NCI-H1092 (cell line): ENCODE measurements around the gene PRR7.

Source experiments
- DNase-seq: peaks from one replicate; lab custom pipeline; 2025; lab: John Stamatoyannopoulos, UW

PRR7 gene

DNA sequence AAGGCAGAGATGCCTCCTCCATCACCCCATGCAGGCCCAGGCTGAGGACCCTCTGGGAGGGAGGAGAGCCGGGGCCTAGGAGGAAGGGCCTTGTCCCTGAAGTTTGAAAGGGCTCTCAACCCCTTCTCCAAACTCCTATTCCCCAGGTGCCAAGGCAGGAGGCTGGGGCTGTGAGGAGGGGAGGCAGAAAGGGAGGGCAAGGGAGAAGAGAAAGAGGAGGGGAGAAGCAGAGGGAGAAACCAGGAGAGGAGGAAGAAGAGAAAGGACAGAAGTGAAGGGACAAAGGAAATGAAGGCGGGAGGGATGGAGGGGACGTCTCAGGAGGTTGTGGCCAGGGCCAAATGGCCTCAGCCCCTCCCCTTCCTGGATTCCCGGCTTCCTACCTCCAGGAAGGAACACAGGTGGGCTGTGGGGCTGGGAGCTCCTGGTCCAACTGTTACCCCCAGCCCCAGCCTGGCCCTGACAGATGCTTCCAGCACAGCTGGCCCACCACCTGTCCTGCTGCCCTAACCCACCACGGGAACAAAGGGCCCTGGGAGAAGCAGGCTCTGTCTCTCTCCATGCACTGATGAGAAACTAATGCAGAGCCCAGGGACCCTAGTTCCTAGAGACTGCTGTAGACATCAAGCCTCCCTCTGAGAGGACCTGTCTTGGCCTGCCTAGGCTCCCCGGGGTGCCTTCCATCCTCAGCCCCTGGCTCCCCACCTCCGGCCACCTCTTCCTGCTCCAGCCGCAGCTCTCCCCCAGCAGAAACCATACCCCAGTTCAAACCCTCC is 23.3 kb downstream of the PRR7 start:
- DNase-seq: no peak

DNA sequence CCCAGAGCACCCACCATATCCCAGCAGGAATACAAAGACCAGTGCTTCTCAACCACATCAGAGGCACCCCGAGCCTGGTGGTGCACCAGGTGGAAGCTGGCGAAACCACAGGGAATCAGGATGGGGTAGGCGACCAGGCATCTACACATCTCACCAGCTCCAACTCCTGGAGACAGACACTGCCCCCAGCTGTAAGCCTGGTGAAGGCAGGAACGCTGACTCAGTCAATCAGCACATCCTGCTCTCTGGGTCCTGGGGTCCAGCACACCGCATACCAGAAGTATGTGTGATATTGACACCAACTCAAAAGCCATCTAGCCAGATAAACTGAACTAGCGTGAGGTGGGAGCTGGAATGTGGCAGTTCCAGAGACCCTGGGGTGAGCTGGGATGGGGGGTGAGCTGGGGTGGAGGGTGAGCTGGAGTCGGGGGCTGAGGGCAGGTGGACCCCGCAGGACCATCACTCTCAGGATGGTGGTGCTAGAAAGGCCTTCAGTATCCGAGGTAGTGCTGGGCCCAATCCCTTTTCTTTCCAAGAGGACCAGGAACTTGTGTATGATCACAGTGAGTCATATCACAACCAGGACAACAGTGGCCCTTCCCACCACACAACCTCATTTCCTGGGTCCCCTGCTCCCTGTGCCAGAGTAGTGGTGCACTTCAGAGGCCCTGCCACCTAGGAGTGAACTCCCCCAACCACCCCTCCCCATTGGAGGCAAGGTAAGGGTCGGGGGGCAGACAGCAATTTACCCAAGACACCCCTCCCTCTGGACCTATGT is 24.3 kb downstream of the PRR7 start:
- no peak for DNase-seq

DNA sequence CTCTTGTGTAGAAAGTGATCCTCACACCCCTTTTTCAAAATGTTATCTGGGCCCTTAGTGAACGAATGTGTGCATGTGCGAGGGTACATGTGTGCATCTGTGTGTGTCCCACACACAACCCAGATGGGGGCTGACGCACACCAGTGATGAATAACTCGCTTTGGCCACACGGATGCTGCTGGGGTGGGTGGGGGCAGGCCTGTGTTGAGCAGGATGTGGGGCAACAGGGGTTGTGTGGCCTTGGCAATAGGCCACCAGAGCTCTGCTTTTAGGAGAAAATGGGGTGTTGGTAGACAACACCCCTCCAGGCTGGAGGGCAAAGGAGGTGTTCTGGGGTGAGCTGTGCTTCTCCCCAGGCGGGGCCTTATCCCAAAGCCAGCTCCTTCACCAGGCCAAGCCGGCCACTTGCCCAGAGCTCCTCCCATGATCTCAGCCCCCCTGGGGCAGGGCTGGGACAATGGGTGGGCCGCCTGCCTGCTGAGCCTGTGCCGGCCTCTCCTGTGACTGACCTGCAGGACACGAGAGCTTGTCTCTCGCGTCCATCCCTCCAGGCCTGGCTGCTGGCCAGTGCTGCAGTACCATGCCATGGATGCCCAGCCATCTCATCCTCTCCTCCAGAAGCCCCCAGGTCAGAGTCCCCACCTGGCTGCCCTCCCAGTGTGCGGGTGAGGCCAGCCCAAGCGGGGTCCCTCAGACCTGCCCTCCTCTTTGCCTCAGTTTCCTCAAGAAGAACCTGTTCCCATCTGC is 25.2 kb downstream of the PRR7 start:
- no peak for DNase-seq

DNA sequence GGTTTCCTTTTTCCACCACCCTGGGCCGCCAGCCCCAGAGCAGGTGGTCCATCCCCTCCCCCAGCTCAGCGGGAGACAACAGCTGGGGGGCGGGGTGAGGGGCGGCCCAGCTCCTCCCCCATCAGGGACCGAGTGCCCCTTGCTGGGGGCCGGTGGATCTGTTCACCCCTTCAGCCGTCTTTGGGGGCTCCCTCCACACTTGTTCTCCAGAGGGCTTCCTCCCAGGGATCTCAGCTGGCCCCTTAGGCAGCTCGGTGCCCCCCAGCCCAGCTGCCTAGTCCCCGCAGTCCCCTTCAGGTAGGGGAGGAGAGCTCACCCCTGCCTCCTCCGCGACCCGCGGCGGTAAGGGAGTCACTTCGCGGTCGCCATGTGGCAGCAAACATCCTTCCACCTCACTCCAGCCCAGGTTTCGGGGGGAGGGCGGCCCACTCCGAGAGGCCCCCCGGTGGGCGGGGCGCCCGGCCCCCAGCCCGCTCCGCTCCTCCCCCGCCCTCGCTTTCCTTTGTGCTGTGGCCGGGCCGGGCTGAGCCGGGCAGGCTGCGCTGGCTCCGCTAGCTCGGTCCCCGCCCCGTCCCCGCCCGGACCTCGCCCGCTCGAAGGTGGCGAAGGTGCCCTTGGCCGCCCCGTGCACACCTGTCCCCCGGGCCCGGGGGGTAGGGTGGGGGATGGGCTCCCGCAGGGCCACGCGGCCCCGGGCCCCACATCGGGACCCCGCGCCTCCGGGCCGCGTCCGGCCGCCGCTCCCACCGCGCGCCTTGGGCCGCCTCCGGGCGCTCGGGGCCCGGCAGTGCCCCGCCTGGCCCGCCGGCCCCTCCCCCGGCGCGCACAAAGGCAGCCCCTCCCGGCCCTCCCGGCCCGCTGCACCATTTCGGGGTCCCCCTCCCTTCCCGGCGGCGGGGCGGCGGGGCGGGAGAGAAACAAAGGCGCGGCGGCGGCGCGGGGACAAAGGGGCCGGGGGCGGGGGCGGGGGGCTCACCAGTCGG is 26.1 kb downstream of the PRR7 start:
- DNase-seq: no peak

DNA sequence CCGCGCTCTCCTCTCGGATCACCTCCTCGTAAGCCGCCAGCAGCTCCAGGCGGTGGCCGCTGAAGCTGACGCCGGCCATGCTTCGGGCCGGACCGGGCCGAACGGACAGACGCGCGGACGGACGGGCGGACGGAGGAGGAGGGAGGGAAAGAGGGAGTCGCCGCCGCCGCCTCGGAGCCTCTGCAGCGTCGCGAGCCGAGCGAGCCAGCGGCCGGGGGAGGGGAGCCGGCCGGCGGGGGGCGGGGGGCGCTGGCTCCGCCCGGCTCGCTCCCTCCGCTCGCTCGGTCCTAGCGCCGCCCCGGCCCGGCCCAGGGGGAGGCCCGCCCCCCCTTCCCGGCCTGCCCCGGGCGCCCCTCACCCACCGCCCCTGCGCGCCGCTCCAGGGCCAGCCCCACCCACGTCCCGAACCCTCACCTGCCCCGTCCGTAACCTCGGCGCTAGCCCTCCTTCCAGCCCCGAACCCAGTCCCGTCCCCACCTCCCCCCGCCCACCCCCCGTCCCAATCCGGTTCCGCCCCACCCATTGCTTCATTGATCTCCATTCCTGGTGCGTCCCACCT is 26.9 kb downstream of the PRR7 start, which contains the start of gene DBN1:
TSS of gene DBN1 (minus strand) at position 192 of the 559 bp plus-strand sequence. CDS start at position 79, 113 bp downstream.
- no peak for DNase-seq

DNA sequence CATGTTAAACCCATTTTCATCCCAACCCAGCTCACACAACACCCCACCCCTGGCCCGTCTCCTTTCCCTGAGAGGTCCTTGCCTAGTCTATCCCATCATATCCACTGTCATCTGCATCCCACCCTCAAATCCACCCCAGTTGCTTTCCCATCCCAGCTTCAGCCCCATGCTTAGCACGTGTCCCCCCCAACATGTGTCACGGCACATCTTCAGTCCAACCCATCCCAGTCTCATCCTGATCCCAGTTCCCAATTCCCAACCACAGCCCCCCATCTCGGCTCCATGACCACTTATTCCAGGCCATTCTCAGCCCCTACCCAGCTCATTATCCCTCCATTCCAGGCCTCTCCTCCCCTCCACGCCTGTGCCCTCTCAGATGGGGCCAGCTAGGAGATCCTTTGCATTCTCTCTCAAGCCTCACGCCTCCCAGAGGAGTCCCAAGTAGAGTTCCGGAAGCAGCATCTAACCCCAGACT is 27.4 kb downstream of the PRR7 start:
- no peak for DNase-seq

DNA sequence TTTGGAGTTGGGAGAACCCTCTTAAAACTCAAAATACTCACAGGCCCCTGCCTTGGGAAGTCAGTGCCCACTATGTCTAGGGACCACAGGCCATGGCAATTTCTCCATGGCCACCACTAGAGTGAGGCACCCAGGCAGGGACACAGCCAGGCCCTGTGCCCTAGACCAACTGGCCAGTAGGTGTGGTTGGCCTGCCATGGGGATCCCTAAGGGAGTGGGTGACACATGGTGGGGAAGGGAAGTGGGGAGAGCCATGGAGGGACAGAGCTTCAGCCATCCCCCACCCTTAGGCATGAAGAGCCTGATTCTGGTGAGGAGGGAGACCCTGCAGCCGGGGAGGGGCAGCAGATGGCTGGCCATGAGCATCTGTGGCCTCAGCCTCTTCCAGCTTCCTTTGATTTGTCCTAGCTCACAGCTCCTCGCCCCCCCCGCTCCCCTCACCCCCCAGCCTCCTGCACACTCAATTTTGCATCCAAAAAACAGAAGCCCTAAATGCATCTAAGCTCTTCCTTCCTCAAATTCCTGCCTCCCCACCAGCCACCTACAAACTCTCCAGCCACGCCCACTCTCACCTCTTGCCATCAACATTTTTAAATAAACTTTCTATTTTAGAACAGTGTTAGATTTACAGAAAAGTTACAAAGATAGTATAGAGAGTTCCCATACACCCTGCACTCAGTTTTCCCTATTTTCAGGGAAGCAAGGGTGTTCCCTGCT is 28.4 kb downstream of the PRR7 start:
- no peak for DNase-seq

DNA sequence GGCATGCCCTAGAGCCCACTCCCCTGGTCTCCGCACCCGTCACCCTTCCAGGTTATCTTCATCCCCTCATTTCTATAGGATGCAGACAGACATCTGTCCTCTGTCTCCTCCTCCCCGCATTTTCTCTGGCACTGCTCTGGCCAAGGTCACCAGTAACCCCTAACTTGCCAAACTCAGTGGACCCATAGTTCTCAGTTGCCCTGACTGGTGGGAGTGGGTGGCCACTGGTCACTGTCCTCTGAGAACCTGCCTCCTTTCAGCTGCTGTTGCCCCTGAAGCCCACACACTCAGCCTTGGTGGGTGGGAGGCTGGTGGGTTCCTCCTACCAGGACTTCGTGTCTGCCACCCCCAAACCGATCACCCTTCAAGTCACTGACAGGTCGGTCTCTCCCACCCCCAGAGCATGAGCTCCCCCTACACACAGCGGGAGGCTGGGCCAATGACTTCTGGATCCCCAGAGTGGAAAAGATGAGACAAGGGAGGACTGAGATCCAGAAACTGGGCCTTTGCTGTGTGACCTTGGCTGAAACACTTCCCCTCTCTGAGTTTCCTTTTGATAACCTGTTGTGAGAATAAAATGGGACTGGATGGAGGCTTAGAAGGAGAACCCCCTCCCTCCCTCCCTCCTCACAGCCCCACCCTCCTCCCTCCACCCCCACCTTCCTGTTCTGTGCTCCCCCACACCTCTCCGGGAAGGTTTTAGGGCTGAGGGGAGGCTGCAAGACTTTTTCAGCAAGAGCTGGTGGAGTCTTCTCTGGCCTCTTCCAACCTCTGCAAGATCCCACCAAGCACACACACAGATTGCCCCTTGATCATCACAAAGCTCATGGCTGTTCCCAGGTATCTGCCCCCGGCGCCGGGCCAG is 29.2 kb downstream of the PRR7 start:
- no peak for DNase-seq

DNA sequence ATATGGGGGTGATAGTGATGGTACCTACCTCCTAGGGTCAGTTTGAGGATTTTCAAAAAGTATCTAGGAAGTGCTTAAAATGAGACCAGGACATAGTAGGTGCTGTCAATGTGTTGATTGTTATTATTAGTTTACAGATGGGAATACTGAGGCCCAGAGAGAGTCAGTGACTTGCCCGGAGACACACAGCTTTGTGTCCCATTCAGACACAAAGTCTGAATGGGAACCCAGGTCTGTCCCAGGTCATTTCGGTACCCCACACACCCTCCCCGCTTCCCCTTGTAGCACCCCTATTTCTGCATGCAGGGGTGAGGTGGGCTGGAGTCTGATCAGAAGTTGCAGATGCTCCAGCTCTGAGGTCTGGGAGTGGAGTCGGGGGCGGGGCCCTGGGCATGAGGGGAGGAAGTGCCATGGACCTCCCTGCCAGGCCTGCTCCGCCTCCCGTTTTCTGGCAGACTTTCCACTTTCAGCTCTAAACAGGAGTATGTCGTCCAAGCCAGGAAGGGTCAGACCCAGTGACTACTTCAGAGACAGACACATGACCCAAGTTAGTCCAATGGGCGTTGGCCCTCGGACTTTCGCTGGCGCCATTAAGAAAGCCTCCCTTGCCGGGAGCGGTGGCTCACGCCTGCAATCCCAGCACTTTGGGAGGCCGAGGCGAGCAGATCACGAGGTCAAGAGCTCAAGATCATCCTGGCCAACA is 30.1 kb downstream of the PRR7 start:
- DNase-seq: no peak

DNA sequence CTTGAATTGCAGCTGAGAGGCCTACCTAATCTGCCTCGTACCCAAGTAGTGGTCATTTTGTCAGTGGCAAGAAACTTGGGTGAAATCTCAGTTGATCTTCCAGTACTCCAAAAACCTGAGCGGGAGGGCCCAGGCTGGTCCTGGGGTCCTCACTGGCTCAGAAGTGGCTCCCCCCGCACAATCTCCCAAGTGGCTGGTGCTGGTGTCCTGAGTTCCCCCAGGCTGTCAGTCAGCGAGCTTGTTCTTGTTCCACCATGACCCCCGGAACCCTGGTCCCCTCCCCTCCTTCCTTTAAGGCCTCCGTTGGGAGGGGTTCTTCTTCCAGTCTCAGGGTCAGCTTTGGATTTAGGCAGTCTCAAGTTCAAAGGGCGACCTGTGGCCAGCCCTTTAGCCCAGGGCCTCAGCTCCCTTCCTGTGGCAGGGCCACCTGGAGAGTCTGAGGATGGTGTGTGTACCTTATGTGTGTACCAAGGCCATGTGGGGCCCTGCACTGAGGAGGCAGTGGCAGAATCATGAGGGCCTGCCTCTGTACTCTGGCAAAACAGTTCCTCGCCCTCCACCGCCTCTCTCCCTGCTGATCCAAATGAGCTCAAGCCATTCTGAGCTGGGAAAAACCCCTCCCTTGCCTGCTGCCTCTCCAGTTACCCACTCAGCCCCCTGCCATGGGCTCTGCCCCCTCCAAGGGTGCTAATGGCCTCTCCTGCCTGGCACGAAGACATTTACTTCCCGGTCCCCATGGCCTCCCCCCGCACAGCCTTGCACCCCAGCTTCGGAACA is 31.3 kb downstream of the PRR7 start:
- no peak for DNase-seq

DNA sequence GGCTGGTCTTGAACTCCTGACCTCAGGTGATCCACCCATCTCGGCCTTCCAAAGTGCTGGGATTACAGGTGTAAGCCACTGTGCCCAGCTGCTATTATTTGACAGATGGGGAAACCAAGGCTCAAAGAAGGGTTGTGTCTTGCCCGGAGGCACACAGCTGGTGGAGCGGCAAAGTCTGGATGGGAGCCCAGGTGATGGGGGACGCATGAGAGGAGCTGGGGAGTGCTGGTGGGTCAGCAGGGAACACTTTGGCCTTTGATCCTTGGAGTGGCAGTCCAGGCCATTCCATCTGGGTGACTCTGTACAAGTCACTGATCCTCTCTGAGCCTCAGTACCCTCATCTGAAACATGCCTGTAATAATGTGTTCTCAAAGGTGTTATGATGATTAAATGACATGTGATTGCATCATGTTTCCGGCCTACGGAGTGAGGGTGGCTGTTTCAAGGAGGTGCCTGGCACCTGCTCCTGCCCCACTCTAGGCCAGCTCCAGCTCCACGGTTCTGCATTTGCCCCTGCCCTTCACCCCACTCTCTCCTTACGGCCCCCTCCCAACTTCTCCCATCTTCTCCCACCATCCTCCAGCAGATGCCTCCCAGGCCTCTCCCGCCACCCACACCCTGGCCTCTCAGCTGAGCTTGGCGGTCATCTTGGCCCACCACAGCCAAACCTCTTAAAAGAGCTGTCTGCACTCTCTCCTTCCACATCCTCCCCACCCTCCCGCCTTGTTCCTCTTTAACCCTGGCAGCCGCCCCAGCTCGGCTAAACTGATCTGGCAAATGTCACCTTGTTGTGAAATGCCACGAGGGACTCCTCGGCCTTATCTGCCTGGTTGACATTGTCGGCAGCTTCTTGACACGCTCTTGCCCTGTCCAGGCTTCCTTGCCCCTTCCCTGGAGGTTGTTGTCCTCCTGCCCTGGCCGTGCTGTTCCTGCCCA is 32.4 kb downstream of the PRR7 start:
- no peak for DNase-seq

DNA sequence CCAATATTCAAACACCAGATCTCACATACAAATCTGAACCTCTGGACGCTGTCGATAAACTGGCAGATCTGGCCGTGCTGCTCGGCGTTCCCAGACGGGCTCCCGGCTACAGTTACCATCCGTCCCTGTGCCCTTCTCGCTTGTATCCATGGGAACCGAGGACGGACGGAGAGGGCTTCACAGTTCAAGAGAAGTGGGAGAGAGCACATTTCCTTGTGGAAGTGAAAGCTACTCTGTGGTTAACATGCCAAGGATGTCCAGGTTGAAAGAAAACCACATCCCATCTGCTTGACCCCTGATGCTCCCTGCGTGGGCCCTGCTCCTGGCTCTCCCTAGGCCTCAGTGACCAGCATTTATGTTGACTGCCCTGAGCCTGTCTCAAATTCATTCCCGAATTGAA is 33.2 kb downstream of the PRR7 start:
- no peak for DNase-seq

DNA sequence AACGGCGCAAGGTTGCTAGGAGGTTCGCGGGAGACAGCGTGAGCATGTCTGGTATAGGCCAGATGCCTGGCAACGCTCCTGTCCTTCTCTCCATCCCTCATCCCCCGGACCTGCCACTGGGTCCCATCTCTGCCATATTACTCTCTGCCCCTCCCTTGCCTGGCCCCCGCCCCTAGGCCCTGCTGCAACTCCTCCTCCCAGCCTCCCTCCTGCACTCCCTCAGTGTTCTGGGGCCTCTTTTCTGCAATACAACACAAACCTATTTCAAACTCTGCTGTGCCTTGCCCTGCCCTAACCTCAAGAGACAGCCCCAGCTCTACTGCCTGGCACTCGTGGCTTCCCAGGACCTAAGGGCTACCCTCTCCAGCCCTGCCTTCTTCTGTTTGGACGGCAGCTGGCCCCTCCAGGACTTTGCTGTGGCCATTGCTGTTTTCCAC is 35.8 kb downstream of the PRR7 start:
- DNase-seq: no peak

DNA sequence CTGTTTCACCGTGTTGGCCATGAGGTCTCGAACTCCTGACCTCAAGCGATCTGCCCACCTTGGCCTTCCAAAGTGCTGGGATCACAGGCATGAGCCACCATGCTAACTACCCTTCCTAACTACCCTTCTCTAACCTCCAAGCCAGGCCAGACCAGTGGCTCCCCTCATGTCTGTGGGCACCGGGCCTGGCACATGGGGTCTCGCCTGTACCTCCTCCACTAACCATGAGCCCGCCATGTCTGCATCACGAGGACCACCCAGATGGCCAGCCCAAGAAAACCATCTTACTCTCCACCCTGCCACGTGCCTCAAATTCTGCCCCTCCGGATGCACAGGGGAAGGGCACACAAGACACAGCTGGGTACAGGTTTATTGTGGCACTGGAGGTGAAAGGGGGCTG is 36.4 kb downstream of the PRR7 start:
- no peak for DNase-seq

DNA sequence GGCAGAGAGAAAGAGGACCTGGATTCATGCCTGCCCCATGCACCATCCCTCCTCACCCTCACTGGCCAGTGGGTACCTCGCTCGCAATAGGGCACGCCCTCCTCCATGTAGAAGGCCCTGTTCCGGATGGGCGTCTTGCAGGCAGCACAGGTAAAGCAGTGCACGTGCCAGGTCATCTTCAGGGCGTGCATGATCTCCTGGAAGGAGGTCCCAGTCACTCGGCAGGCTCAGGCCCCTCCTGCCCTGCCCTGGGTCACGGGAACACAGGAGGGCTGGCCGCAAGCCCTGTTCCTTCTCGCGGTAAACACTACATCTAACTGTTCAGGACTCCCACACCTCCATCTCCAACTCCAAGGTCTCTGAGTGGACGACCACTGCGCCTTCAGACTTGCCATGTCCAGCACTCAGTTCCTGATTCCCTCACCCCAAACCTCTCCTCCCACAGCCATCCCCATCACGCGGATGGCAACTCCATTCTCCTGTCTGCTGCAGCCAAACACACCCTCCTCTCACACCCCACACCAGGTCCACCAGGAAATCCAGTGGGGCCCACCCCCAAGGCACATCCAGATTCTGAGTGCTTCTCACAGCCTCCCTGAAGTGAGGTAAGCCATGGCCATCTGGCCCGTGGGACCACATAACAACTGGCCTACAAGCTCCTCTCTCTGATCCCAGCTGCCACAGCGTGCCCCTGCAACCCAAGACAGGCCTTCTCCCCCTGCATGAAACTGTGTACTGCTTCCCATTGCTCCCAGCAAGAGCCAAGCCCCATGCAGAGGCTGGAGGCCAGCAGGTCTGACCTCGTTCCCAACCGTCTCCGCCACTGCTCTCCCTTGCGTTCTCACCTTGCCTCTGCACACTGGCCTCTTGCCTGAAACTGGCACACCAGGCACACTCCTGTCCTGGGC is 37.6 kb downstream of the PRR7 start:
- DNase-seq: no peak
